ENCODE results near the gene HTD2.
"Not testable (repeated sequence)": the region's sequence is repeated elsewhere in the genome, so short reads cannot be mapped to it uniquely, and the experiment has no call there.

The HTD2 gene

DNA sequence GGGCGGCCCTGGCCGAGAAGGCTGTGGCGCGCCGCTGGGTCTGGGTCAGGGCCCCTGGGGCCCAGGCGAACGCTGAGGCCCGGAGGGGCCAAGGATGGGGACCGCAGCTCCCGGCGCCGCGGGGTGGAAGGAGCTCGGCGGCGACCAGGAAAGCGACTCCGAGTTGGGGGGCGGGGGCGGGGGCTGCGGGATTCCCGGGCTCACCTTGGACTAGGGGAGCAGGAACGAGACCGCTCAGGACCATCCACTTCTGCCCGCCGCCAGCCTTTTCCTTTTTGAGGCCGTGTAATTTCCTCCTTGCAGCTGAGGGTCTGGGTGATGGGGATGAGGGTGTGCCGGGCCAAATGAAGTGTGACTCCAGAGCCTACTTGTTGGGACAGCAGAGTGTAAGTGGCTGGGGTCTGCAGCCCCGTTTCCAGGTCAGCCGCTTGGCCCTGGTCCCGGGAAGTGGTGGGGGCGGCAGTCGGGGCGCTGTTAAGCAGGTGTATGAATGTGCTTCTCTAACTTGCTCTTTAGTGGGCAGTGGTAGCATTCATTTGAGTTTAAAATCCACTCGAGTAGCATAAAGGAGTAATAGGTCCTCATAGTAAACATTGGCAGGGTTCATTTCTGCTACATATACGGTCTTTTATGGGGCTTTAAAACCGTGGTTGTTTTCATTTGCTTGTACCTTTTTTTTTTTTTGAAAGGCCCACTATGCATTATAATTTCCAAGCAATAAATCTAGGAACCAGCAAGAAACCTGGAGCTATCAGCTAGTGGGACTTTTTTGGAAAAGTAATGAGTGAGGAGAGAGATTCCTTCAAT lies 27.1 kb downstream of the HTD2 start:
- no peak for DNase-seq (ENCODE audit: low read depth)

DNA sequence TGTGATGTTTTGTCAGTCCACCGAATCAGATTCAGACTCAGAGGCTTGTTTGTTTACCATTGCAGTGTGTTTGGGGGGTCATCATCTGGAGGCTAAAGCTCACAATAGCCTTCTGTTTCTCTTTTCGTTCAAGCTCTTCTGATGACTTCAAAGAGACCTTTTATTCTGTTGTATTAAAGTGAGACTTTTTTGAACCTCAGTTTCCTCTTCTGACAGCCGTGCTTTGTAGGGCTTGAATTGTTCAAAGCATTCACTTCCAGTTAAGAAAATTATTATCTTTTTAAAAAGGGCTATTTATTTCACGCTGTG lies 27.6 kb downstream of the HTD2 start:
- DNase-seq (ENCODE audit: low read depth) = no peak

DNA sequence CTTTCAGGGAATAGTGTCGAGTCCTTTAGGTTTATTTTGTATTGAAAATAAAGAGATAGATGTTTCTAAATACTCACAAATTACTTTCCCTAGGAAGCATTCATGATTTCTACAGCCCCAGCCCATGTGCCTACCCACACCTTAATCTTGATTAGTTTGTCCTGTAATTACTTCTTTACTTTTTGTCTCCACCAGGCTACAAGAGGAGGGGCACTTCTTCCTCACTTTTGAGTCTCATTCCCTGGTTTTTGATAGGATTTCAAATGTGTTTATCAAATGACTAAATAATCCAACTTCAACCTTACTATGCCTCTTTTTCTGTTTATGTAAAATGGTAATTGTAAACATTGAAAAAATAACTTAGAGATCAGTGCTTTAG lies 28.2 kb downstream of the HTD2 start:
- DNase-seq (ENCODE audit: low read depth) = no peak

DNA sequence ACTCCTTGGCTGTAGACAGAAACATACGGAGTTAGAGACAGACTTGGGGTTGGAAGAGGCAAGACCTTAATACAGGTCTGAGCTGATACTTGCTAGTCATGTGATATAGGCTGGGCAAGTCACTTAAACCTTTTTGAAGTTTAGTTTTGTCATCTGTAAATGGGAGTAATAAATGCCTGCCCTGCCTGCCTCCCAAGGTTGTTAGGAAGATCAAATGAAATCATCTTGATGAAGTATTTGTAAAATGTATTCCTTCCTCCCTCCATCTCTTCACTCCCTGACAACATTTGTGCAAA lies 29.3 kb downstream of the HTD2 start:
- no peak for DNase-seq (ENCODE audit: low read depth)

DNA sequence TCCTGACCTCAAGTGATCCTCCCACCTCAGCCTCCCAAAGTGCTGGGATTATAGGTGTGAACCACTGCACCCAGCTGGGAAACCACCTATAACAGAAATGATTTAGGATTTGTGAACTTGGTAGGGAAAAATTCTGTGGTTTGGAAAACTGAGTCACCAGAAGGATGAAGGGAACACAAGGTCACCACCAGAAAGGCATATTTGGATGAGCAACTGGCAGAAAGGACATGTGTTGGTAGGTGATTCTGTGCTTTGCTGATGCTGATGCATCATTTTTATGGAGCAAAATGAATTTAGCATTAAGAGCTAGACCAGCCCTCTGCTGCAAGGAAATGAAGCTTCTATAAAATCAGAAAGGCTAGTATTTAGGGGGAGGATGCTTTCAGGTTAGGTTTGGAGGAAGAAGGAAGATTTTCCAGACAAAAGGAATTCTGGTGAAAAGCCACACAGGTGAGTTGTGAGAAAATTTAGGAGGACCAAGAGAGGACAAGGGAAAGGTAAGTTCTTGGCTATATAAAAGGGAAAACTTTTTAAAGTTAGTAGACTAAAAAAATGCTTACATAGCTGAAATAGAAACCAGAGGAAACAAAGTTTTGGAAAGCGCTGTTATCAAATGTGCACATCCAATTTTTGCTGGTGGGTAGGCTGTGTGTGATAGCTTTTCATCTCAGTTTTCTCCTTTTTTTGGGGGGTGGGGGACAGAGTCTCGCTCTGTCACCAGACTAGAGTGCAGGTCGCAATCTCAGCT lies 30.0 kb downstream of the HTD2 start:
- no peak for DNase-seq (ENCODE audit: low read depth)

DNA sequence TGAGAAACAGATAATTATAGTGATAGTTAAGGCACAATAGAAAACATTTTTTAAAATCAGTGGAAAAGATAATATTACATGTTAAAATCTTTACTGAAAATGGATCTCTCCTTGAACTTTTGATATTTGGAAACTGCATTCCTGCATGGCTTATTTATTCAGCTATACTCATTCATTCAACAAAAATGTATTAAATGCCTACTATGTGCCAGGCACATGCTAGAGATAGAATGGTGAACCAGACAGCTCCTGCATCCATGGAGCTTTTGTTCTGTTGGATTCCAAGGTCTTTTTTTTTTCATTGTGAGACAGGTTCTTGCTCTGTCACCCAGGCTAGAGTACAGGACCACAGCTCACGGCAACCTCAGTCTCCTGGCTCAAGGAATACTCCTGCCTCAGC lies 30.9 kb downstream of the HTD2 start:
- DNase-seq (ENCODE audit: low read depth) = no peak

DNA sequence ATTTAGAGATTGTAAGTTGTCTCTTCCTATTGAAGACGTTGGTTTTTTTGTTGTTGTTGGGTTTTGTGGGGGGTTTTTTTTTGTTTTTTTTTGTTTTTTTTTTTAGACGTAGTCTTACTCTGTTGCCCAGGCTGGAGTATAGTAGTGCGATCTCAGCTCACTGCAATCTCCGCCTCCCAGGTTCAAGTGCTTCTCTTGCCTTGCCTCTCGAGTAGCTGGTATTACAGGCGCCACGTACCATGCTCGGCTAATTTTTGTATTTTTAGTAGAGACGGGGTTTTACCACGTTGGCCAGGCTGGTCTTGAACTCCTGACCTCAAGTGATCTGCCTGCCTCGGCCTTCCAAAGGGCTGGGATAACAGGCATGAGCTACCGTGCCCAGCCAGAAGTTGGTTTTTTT lies 32.8 kb downstream of the HTD2 start:
- not testable (repeated sequence) for DNase-seq (ENCODE audit: low read depth)

DNA sequence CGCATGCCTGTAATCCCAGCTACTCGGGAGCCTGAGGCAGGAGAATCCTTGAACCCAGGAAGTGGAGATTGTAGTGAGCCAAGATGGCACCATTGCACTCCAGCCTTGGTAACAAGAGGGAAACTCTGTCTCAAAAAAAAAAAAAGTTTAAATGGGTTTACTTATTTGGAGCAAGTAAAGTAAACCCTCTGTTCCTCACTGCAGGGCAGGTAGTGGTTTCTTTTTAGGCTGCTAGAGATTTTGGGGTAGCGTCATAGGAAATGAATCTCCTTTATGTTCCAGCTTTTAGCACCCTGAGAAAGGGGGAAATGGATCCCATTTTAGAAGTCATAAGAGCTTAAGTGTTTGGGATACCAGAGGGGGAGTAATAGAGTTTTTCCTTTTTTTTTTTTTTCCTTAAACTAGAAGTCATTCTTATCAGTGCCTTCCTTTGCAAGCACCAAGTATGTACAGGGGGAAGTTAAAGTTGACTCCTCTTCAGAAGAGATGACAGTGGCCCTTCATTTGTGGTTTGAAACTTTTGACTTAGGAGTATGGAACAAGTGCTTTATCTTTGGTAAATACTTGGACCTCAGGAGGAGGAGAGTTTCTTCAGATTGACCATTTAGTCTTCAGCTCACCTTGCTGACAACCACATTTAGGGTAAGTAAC lies 34.4 kb downstream of the HTD2 start:
- no peak for DNase-seq (ENCODE audit: low read depth)

DNA sequence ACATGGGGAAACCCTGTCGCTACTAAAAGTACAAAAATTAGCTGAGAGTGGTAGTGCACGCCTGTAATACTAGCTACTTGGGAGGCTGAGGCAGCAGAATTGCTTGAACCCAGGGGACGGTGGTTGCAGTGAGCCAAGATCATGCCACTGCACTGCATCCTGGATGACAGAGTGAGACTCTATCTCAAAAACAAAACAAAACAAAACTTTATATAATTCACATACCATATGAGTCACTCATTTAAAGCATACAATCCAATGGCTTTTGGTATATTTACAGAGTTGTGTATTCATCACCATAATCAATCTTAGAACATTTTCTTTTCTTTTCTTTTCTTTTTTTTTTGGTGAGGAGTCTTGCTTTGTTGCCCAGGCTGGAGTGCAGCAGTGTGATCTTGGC lies 35.1 kb downstream of the HTD2 start:
- no peak for DNase-seq (ENCODE audit: low read depth)

DNA sequence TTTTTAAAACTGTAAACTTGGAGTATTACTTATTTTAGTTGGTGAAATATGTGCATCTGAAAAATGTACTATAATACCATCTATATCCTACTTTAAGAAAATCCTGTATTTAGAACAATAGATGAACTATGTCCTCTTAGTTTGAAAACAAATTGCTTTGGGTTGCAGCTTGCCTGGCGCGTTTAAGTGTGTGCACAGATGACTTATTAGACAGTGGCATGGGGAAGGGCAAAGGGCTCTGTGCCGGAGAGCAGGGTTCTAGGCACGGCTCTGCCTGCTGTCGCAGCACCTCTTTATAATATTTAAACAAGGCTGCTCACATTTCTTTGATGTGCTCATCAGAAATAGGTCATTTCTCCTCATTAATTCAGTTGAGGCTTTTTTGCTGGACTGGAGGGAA lies 36.4 kb downstream of the HTD2 start:
- DNase-seq (ENCODE audit: low read depth) = no peak

DNA sequence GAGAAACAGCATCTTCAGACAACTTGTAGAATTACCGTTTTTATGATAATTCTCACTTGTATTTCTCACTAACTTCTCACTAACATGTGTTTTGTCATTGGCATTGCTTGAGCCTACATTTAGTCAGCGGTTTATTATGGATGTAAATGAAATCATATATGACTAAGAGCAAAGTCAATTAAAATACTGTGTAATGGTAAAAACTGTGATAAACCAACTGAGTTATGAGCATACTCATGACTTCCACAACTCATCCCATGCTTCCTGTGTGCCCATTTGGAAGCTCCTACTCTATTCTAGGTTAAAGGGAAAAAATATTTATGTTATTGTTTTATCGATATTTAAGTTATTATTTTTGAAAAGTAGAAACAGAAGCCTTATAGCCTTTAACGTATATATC lies 39.1 kb downstream of the HTD2 start:
- DNase-seq (ENCODE audit: low read depth) = no peak

DNA sequence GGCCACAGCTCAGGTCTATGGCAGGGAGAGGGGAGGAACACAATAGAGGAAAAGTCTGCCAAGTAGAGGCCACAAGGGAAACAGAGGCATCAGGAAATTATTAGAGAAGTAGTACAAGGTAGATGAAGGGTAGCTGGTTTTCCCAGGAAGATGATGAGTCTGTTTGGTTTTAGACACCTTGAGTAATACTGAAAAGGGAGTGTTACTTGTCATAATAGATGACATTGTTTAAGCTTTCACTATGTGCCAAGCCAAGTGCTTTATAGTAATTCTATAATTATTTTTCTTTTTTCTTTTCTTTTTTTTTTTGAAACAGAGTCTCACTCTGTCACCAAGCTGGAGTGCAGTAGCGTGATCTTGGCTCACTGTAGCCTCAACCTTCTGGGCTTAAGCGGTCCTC lies 40.0 kb downstream of the HTD2 start:
- no peak for DNase-seq (ENCODE audit: low read depth)

DNA sequence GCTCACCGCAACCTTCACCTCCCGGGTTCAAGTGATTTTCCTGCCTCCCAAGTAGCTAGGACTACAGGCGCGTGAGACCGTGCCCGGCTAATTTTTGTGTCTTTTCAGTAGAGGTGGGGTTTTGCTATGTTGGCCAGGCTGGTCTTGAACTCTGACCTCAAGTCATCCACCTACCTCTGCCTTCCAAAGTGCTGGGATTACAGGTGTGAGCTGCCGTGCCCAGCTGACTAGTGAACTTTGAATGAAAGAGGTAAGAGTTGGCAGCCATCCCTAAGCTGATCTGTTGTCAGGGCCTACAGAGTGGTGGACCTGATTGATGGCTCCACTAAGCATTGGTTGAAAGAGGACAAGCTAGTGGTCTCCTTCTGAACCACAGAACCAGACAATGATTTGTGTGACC lies 41.7 kb downstream of the HTD2 start:
- no peak for DNase-seq (ENCODE audit: low read depth)

DNA sequence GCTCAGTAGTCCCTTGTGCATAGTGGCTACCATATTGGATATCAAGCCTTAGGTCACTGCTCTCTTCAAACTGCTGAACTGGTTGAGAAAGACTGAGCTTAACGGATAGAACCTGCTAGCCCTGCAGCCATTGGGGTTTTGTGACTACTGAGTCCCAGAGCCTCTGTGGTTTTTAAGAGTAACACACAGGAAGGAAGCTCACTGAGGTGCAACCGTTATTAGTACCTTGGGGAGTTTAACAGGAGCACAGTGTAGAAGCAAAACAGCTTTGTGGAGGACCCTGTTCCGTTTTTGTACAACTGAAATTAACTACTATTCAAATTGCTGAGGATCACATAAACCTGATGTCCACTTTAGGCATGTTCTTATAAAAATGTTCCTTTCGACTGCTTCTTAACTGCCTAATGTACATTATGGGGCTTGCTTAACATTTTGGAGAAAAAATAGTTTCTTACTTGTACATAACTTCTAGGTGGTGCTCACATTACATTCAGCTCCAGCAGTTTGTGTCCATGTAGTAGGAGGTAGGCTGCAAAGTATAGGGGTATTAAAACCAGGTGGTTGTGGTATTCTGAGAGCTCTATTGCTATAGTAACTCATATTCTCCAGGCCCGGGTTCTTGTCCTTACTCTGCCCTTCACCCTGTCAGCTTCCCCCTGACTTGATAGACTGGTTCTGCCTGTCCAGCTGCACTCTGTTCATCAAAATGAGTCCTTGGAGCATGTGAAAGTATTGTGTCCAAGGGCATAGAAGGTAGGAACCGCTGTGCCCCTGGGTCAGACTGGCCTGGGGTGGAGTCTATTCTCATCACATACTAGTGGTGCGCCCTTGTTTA lies 43.7 kb downstream of the HTD2 start:
- DNase-seq (ENCODE audit: low read depth) = no peak

DNA sequence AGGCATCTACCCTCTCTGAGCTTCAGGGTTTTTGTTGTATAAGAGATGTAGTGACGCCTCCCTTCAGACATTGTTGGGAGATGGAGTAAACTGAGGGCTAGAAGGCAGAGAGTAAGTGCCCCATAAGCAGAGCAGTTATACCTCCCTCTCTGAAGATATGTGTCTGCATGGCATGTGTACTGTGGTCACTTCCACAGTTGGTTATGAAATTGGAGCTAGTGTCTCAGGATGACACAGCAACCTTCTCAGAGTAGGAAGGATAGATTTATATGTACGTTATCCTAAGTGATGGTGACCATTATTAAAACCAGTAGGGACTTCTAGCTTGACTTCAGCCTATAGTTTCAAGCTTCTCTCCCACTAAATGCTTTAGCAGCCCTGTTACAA lies 44.3 kb downstream of the HTD2 start:
- no peak for DNase-seq (ENCODE audit: low read depth)

DNA sequence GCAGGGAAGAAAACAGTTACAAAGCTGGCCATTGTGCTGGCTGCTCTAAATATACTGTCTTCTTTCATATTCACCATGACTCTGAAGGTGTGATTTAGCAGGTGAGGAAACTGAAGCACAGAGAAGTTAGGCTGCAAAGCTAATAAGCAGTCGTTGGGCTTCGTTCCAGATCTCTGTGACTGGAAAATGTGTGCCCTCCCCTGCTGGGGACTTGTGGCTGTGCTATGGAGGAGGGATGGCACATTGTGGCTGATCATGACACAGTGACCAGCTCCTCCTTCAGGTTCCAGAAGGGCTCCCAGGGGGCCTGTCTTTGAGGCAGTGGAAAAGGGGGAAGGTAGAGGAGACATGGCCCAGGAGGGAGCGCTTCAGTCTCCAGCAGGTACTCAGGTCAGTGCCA lies 45.6 kb downstream of the HTD2 start:
- no peak for DNase-seq (ENCODE audit: low read depth)

DNA sequence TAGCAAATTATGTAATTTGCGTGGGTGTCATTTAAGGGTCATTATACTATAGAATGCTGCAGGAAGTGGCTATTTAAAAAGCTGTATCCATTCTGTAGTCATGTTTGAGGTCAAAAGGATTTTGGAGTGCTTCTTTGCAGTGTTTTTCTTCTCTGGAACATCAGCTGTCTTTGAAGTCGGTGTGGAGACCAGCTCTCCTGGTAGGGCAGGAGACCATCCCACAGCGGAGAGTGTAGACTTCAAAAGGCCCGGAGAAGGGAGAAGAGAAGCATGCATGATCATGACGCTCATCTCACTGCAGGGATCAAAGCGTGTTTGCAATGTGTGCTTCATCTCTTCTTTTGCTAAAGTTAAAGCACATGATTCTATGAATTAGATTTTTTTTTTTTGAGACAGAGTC lies 46.3 kb downstream of the HTD2 start:
- no peak for DNase-seq (ENCODE audit: low read depth)

DNA sequence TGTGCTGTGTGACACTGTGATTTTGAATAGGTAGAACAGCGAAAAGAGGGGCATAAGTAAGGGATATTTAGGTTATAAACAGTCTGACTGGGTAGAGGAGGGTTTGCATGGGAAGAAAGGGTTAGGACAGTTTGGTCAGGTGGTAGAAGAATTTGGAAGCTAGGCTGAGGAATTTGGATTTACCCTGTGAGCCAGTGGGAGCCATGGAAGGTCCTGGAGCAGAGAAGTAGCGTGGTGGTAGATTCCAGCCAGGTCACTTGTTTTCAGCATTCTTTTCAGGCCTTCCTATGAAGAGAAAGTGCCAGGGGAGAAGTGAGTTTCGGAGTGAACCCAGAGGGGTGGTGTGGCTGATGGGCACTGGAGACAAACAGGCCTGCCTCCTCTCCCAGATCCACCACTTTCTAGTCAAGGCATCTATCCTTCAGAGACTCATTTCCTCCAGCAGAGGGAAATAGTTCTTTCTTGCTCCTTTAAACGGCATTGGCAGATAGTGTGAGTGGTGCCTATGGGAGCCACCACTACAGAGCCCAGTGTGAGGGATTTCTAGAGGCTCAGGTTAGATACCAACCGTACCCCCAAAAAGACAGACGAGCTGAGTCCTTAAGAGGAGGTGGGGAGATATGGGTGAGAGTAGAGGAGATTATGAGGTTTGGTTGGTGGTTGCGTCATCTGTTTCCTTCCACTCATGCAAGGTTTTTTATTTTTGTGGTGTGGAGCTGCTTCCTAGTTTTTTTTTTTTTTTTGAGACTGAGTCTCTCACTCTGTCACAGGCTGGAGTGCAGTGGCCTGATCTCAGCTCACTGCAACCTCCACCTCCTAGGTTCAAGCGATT lies 47.6 kb downstream of the HTD2 start:
- no peak for DNase-seq (ENCODE audit: low read depth)

DNA sequence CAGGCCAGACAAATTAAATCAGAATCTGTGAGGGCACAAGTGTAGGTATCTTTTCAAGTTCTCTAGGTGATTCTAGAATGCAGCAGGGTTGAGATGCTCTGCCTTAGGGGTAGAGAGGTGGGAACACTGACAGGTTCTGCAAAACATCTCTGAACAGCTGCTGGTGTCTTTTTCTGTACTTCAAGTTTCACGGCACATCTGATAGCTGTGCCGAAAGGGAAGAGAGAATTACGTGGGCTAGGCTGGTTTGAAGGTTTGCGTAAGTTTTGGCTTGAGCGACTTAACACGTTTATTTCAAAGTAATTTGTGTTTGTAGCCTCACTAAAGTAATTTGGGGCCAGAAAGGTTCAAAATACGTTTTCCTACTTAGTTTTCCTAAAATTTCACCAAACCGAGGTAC lies 48.9 kb downstream of the HTD2 start:
- DNase-seq (ENCODE audit: low read depth) = no peak

DNA sequence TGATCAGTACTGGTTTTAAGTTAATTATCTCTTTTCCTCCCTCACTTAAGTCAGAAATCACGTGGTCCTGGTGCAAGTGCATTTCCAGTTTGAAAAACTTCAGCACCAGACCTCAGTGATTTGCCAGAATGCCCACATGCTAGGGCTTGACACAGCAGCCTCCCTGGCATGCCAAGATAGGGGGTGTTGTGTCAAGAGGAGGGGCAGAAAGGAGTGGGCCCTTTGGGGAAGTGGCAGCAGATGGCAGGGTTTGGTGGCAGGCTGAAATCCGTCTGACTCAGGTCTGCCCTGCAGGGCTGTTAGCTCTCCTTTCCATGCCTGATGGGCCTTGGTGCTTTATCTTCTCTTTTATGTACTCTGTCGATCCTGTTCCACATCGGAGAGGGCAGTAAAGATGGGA lies 49.7 kb downstream of the HTD2 start:
- no peak for DNase-seq (ENCODE audit: low read depth)

DNA sequence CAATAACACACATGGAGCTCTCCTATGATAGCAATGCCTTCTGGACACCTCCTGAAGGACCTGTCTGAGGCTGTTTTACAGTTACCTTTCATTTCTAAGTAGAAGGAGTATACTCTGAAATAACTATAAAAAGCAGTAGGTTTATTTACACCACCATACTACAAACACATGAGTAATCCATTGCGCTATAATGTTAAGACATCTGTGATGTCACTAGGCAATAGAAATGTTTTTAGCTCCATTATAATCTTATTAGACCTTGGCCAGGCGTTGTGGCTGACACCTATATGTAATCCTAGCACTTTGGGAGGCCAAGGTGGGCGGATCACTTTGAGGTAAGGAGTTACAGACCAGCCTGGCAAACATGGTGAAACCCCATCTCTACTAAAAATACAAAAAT lies 51.1 kb downstream of the HTD2 start:
- no peak for DNase-seq (ENCODE audit: low read depth)

DNA sequence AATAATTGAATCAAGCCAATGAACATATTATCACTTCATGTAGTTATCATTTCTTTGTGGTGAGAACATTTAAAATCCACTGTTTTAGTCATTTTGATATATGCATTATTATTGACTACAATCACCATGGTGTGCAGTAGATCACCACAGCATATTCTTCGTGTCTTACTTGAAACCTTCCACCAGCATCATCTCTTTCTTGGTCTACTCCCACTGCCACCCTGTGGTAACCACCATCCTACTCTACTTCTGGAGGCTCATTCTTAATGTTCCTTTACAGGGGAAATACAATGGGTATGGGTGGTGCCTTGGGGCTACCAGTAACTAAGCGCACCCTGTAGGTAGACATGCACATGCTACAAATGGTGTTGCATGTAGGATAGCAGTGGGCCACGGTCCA lies 51.8 kb downstream of the HTD2 start:
- DNase-seq (ENCODE audit: low read depth) = no peak
